Measurements from ENCODE around the gene COL13A1.
A peak's percentile ranks its signal among the peaks of the same experiment; 100 is the strongest.

COL13A1 gene

DNA sequence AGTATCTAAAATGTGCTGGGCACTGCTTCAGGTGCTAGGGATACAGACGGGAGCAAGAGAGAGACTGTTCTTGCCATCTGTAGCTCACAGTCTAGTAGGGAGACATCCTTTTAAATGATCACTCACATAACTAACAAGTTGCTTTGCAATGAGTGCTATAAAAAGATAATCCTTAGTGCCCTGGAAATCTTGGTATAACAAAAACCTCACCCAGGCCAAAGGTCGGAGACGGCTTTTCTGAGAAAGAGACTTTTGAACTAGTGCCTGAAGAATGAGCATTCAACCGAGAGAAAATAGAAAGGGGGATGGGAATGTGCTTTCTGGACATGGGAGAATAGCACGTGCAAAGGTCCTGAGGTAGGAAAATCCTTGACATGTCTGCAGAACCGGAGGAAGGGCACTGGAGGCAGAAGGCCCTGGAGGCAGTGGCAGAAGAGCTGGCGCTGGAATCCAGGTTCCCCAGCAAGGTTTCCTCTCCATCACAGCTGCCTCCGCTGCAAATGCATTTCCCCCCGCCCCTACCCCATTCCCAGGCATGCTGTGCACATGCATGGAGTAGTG lies 89.4 kb downstream of the COL13A1 start:
- FAIRE-seq, result peak; percentile 55

DNA sequence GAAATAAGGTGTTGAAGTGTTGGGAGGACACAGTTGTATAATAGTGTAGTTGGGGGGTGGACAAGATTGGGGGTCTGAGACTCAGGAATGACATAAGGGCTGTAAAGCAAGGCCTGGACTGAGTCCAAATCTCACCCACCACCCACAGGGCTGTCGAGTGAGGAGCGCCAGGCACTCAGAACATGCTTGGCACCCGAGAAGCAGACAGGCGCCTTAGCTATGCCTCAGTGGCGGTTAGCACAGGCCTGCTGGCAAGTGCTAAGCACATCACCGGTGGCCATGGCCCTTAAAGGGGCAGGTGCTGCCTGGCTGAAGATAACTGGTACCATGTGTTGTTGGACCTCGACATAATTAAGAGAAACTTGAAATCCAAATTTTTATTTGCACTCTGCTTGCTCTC lies 90.7 kb downstream of the COL13A1 start:
- no peak for FAIRE-seq

- FAIRE-seq, result no peak
Observed at GRCh38 chr10:69892816-69893215, 91.1 kb downstream of the COL13A1 start.

GRCh38 chr10:69893271-69893900 lies 91.7 kb downstream of the COL13A1 start:
- no peak for FAIRE-seq

- no peak for FAIRE-seq
Observed at GRCh38 chr10:69894156-69894555, 92.5 kb downstream of the COL13A1 start.

GRCh38 chr10:69895759-69896158 lies 94.1 kb downstream of the COL13A1 start:
- no peak for FAIRE-seq

DNA sequence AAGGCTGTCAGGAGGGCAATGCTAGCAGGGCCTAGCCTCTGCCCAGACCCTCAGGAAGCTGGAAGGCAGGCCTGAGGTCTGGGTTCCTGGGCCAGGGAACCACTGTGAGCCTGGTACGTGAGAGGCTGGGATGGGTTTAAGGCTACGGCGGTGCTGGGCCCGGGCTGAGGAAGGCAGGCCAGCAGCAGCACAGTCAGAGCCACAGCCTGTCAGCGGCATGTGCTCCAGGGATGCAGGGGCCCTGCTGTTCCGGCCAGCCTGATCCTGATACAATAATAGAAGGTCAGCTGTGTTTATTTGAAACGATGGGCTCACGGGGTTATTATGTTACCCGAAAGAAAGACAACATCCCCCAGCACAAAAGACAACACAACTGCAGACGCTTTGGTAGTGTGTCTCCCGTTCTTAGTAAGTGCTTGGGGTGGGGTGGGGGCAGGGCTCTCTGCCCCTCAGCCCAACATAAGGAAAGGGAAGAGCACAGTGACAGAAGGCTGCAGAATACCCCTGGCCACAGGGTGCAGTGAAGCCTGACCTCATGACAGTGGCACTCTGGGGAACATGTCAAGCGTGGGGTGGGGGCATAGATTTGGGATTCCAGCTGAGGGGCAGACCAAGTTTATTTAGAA lies 95.0 kb downstream of the COL13A1 start:
- FAIRE-seq, result no peak

GRCh38 chr10:69897432-69897831 lies 95.7 kb downstream of the COL13A1 start:
- no peak for FAIRE-seq

- FAIRE-seq, result no peak
Observed at GRCh38 chr10:69897999-69898398, 96.3 kb downstream of the COL13A1 start.

DNA sequence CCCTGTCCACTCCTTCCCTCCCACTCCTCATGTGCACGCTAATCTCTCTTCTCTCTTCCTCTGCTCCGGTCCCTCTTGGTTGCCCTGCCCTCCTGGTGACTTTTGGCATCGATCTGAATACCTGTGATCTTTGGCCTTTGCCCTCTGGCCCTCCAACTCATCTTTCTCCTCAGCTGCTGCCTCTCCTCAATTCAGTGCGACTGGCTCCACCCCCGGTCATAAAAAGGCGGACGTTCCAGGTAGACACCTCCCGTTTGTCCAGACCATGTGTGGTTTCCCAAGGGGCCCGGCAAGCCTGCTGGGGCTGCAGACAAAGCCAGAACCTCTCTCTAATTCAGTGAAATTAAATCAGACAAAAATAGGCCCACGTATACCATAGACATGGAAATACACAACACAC lies 96.8 kb downstream of the COL13A1 start:
- no peak for FAIRE-seq

DNA sequence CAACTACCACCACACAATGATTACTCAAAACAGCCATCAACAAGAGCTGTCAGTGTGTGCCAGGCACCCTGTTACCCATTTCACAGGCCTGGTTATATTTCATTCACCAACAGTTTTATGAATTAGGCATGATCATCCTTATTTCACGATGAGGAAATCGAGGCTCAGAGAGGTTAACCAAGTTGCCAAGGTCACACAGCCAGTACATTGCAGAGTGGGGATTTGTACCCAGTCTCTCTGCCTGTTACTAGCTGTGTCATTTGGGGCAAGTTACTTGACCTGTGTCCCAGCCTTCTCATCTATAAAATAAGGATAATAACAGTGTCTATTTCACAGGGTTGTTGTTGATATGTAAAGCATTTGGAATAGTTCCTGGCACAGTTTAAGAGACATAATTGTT lies 97.2 kb downstream of the COL13A1 start:
- no peak for FAIRE-seq

- FAIRE-seq, result no peak
Observed at GRCh38 chr10:69899727-69900595, 98.3 kb downstream of the COL13A1 start.

GRCh38 chr10:69901022-69901421 lies 99.3 kb downstream of the COL13A1 start:
- FAIRE-seq, result no peak

GRCh38 chr10:69901628-69902505 lies 100.2 kb downstream of the COL13A1 start:
- no peak for FAIRE-seq

GRCh38 chr10:69902835-69903535 lies 101.3 kb downstream of the COL13A1 start:
- no peak for FAIRE-seq

DNA sequence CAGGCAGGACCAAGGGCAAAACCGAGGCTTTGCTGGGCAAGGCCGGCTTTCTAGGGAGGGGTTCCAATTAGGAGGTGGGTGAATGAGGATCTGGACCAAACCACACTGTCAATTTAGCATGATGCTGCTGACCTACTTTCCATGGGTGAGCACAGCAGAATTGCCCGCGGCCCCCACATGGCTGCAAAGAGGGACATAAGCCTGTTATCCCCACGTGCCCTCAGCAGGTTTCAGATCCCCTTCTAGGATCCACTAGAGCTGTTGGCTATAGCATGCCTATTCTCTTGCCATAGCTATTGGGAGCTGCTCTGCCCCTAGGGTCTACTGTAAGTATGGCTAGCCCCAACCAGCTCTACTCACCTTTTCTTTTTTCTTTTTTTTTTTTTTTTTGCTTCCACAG lies 102.8 kb downstream of the COL13A1 start:
- FAIRE-seq, result no peak

DNA sequence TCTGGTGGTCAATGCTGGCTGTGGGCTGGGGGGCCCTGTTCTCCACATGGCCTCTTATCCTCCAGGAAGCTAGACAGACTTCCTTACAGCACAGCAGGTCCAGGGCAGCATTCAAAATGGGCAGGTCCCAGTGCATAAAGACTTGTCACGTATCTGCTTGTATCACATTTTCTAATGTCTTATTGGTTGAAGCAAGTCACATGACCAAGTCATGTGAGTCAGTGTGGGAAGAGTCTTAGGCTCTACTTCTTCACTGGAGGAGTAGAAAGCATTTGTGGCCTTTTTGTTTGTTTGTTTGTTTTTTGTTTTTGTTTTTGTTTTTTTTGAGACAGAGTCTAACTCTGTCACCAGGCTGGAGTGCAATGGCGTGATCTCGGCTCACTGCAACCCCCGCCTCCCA lies 104.7 kb downstream of the COL13A1 start:
- no peak for FAIRE-seq

DNA sequence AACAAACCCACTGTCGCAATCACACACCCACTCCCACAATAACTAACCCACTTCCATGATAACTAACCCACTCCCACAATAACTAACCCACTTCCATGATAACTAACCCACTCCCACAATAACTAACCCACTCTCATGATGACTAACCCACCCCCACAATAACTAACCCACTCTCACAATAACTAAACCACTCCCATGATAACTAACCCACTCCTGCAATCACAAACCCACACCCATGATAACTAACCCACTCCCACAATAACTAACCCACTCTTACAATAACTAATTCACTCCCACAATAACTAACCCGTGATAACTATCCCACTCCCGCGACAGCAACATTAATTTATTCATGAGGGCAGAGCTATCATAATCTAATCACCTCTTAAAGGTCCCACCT lies 105.8 kb downstream of the COL13A1 start:
- FAIRE-seq, result no peak

DNA sequence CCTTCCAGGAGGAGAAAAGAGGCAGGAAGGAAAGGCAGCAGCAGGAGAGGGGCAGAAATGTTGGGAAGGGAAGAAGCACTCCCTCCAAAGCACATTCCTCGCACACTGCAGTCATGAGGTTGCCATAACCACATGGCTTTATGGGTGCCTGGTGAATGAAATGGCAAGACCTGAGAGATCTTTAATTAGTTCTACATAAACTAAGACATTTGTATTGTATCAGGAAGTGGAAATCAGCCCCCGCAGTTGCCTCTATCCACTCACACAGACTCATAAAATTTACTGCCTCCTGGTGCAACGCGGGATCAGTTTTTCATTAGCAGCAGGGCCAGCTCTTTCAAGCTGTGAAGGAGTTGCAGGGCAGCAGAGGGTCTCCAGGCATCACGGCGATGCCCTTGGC lies 106.4 kb downstream of the COL13A1 start:
- no peak for FAIRE-seq

DNA sequence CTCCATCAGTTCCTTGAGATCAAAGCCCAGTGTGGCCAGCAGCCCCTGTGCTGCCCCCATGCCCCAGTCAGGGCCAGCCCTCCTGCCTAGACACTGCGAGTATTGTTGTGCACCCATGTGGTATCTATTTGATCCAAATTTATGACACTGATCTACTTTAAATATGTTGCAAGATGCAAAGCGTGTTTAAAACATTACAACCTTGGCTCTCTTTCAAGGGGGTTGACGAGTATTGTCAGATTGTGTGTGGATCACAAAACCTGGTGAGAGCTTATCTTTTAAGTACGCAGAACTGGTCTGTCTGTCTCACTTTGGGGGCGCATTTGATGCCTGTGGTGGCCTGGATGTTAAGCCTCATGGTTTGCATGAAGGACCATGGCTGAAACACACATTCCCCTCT lies 108.9 kb downstream of the COL13A1 start:
- no peak for FAIRE-seq

DNA sequence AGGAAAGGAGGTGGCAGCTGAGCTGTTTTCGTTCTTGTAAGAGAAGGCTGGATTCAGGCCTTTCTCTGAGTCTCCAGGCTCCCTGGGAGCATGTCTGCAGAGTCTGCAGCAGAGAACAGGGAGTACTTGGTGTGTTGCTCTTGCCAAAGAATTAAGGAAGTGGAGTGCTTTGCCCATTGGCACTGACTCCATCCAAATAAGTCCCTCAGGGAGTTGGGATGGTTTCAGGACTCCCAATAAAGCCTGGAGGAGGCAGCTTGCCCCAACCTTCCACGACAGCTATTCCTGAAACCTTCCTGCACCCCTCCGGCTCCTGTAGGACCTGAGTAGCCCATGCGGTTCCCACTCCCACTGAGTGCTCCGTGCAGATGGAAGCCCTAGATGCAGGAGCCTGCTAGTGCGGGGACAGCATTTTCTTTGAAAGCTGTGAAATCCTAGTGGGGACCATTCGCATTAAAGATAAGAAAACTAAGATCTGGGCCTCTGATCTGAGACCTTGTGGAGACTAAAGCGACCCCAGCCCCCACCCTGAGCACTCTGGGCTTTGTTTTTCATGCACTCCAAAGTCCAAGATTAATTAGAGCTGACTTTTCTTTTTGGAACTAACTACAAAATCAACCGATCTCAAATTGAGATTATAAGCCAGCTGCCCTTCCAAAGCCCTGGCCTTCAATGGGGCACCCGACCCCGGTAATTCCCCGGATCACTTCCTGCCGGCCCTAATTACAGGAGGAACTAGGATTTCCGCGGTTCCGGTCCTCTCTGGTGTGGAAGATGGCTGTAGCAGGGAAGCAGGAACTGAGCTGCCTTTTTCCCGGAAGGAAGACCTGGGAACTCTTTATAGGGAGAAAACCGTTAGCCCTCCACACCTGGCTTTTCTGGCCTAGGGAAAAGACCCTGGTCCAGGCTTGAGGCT lies 110.2 kb downstream of the COL13A1 start:
- no peak for FAIRE-seq

Measured in colon (tissue), 2 donors.